GM12878 (cell line): ENCODE results near the gene PIEZO2.

Source experiments
- BCL11A ChIP-seq: IDR thresholded peaks from 2 replicates; pipeline ENCODE4 v1.6.1; 2011; ENCODE audit warnings: low read depth, low read length
- BHLHE40 ChIP-seq, 2 experiments: fragments of 450-650 bp in 1 of 2; IDR thresholded peaks; 2 replicates each; pipeline ENCODE4 v1.6.1; 2011 to 2017; ENCODE audit warnings: low read depth in 2 of 2, borderline replicate concordance in 1 of 2, improper control_type of control experiment in 1 of 2, low read length in 1 of 2, mild to moderate bottlenecking in 1 of 2
- NR2F1 ChIP-seq: fragments of 450-650 bp; conservative IDR thresholded peaks from 2 replicates; pipeline ENCODE4 v1.6.1; 2017; ENCODE audit warnings: mild to moderate bottlenecking
- POLR2A ChIP-seq: IDR thresholded peaks from 2 replicates; pipeline ENCODE4 v1.6.1; 2011; ENCODE audit warnings: low read depth, mild to moderate bottlenecking, low read length
- RCOR1 ChIP-seq: conservative IDR thresholded peaks from 2 replicates; pipeline ENCODE4 v1.6.1; 2012; ENCODE audit warnings: low read depth, low read length, improper control_type of control experiment
- YY1 ChIP-seq: IDR thresholded peaks from 2 replicates; pipeline ENCODE4 v1.6.1; 2011; ENCODE audit warnings: low read depth, mild to moderate bottlenecking, low read length
- TF ChIP-seq, protein P1 (sequence below): fragments of 450-650 bp; IDR thresholded peaks from 2 replicates; pipeline ENCODE4 v1.6.1; 2017; ENCODE audit warnings: antibody characterized with exemption, mild to moderate bottlenecking, moderate library complexity
- TF ChIP-seq, protein P2 (sequence below): IDR thresholded peaks from 2 replicates; pipeline ENCODE4 v1.6.1; 2012; ENCODE audit warnings: low read depth, low read length, improper control_type of control experiment

- TF ChIP-seq BHLHE40 (IDR thresholded peaks at IDR 0.05; ENCODE audit: borderline replicate concordance in 1 of 2, low read depth in 2 of 2, low read length in 1 of 2), result no peak
- no peak for TF ChIP-seq POLR2A
- TF ChIP-seq BCL11A, result no peak
- no peak for TF ChIP-seq RCOR1
- TF ChIP-seq YY1, result no peak
- no peak for TF ChIP-seq NR2F1
- TF ChIP-seq, protein P1, sequence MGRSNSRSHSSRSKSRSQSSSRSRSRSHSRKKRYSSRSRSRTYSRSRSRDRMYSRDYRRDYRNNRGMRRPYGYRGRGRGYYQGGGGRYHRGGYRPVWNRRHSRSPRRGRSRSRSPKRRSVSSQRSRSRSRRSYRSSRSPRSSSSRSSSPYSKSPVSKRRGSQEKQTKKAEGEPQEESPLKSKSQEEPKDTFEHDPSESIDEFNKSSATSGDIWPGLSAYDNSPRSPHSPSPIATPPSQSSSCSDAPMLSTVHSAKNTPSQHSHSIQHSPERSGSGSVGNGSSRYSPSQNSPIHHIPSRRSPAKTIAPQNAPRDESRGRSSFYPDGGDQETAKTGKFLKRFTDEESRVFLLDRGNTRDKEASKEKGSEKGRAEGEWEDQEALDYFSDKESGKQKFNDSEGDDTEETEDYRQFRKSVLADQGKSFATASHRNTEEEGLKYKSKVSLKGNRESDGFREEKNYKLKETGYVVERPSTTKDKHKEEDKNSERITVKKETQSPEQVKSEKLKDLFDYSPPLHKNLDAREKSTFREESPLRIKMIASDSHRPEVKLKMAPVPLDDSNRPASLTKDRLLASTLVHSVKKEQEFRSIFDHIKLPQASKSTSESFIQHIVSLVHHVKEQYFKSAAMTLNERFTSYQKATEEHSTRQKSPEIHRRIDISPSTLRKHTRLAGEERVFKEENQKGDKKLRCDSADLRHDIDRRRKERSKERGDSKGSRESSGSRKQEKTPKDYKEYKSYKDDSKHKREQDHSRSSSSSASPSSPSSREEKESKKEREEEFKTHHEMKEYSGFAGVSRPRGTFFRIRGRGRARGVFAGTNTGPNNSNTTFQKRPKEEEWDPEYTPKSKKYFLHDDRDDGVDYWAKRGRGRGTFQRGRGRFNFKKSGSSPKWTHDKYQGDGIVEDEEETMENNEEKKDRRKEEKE, result no peak
- TF ChIP-seq, protein P2, sequence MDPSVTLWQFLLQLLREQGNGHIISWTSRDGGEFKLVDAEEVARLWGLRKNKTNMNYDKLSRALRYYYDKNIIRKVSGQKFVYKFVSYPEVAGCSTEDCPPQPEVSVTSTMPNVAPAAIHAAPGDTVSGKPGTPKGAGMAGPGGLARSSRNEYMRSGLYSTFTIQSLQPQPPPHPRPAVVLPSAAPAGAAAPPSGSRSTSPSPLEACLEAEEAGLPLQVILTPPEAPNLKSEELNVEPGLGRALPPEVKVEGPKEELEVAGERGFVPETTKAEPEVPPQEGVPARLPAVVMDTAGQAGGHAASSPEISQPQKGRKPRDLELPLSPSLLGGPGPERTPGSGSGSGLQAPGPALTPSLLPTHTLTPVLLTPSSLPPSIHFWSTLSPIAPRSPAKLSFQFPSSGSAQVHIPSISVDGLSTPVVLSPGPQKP, result no peak
These were observed 299.2 kb downstream of the PIEZO2 start for GRCh38 chr18:10850216-10850615.
